HG03159 (cell line): ENCODE results near the gene RBKS.
"Not testable (repeated sequence)": the region's sequence is repeated elsewhere in the genome, so short reads cannot be mapped to it uniquely, and the experiment has no call there.

Experiments
- ATAC-seq: cut with Tn5 transposase; IDR thresholded peaks from one replicate; pipeline ENCODE4 v1.9.1; 2021; ENCODE audit warnings: mild to moderate bottlenecking, moderate library complexity; ENCODE audit not compliant: unreplicated experiment

RBKS gene

DNA sequence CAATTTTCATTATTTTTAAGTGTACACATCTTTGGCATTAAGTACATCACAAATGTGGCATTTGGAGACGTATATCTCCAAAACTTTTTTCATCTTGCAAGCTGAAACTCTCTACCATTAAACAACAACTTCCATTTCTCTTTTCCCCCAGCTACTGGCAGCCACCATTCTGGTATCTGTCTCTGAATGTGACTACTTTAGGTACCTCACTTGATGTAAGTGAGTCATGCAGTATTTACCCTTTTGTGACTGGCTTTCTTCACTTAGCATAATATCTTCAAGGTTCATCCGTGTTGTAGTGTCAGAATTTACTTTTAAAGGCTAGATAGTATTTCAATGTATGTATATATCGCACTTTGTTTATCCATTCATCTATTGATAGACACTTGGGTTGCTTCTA is 17.4 kb upstream of the RBKS start:
- no peak for ATAC-seq

DNA sequence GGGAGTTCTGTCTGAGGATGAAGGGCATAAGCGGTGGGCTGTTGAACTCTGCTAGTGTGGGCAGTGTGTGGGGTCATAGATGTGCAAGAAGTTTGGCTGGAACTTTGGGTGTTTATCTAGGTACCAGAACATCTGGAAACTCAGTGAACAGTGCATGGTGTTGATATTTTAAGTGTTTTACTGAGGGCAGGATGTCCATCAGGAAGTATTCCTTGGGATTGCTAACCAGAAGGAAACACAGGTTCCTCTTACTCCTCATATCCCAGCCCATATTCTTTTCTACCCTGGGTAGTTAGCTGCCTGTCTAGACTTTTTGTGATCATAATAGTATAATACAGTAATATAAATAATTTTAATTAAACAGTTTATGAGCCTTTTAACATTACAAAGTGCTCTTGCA is 15.9 kb upstream of the RBKS start:
- no peak for ATAC-seq

DNA sequence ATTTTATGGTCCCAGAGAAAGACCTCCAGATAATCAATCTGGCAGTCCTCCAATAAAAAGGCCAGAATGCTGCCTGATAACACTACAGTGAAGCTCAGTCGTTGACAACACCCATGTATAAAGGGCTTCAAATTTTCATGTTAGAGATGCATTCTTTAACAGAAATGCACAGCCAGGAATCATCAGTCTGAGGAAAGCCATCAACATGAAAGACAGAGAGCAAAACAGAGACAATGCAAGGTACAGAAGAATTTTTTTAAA is 14.1 kb upstream of the RBKS start:
- no peak for ATAC-seq

DNA sequence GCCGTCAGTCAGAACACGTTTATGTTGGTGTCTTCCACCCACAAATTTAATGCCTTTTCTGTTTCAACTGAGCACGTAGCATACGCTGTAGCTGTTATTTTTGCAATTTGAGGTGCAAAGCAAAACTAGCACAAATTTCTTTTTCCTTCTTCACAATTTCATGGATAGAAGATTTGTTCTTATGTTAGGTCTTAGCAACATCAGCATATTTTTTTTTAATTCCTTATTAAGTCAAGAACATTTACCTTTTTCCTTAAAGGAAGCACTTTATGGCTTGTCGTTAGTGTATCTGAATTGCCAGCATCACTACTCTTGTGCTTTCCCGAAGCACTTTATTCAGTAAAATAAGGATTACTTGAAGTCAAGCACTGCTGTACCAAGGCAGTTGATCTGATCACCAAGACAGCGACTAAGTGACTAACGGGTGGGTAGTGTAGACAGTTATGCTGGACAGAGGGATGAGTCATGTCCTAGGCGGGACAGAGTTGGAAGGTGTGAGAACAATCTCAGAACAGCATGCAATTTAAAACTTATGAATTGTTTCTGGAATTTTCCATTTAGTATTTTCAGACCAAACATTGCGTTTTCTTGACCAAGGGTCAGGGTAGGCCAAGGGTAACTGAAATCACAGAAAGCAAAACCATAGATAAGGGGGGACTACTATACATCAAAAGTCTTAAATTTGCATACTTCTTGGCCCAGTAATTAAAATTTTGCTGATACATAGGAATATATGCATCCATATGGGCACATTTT is 13.6 kb upstream of the RBKS start:
- no peak for ATAC-seq

DNA sequence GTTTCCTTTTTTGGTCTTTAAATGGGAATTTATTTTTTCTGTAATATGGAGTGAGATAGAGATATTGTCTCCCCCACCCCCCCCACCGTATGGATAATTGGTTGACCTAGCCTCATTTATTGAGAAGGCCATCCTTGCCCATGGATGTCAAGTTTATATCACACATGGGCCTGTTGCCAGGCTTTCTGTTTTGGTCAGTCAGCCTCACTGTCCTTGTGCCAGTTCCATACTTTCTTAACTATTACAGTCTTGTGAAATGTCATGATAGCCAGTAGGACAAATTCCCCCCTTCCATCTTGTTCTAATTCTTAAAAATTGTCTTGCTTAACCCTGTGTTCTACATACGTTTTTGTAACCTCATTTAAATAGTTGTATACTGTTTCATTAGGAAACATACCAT is 12.8 kb upstream of the RBKS start:
- no peak for ATAC-seq

DNA sequence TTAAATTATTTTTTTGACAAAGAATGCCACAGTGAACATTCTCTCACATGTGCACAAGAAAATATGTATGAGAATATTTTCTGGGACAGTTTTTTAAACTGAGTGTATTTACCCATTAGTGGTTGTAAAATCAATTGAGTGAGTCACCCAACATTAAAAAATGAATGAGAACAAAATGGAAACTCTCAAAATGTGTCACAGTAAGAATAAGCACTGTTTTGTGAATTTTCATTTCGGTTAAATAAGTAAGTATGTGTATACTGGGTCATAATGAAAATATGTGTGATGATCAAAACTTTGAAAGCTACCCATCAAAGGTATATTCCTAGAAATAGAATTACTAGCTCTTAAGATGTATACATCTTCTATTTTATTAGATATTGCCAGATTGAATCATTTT is 11.9 kb upstream of the RBKS start:
- no peak for ATAC-seq

DNA sequence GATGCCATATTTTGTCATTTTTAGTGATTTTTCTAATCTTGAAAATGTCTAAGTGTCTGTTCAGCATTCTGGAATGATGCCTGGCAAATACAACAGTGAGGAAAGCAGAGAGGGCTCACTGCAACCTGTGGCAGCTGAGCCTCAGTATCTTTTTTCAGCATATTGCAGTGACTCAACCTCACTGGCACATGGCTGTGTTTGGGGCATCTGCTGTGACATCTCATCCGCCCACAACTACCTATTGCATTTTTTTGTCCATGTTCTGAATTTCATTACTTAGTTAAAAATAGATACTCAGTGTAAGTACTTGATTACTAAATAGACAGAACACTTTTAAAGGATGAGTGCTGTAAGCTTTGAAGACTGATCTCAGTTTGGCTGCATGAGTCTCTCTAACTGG is 11.0 kb upstream of the RBKS start:
- ATAC-seq, result no peak

DNA sequence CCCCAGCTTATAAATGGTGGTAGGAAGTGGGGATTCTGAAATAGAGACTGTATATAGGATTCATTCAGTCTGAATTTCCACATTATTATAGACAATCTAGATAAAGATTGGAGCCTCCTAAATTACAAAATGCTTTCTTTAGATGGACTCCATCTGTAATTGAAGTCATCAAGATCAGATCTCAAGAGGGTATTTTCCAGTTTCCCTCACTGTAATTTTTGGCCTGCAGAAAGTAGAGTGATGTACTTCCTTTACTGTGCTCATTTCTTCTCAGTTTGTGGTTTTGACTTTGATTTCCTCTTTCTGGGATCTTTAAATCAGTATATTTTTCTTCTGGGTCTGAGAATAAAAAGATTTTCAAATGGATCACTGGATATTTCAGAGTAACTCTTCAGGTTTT is 7.5 kb upstream of the RBKS start:
- ATAC-seq, result no peak

DNA sequence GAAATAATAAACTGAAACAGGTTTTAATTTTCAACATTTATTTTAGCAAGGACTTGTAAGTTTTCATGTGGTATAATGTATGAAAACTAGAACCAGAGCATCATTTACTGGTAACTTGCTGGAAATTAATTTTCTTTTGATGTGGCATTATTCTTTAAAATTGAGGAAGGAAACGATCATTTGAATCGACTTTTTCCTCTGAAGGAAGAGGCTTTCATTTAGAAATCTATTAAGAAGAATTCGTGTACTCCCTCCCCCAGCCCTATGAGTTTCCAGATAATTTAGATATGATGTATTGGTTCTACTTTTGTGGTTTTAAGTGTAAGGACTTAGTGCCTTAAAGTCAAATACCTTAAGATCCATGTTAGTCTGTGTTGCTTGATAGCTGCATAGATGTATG is 2.8 kb upstream of the RBKS start:
- ATAC-seq, result no peak

DNA sequence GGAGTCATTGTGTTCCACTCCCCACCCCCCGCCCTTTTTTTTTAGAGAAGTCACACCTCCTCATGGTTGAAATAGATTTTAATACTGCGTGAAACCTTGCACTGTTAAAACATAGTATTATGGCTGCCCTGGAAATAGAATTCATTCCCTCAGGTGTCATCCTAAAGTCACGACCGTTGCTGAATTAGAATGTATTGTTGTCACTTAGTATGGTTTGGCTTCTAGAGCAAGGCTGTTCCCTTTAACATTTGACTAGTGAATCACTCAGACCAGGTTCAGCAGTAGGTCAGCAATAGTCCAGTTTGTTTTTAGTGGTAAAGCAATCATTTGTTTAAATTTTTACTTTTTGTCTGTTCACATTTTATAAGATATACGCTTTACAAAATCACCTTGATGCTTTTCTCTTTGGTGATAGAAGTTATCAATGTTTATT is 1.5 kb upstream of the RBKS start:
- no peak for ATAC-seq

DNA sequence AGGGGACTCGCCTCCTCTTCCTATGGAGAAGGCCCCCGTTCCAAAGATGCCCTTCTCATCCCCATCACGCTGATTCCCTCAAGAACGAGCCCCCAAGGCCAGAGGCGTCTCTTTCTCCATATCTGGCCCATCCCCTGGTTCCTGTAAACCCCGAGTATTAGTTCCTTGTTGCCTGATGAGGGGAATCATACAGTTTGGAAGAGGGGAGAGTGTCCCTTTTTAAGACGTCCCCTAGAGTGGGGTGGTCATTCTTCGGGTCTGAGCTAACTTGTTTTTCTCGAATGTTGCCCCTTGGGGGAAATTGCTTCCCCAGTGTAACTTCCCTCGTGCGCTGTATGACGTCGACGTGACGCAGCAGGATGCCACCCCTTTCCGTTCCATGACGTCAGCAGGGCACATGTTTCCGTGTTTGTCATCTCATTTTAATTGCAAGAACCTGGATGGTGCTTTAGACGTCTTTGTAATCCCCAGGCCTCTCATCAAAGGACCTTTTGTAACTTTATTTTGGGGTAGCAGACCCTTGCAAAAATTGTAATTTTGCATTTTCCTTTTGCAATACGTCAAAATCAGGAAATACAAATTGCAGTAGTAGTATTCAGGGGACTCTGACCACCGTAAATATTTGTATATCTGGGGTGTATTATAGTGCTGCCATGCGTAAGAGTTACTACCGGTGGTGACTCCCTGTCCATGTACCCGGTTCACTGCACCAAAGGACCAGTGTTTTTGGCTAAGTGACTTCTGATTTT is 911 bp upstream of the RBKS start:
- peak; percentile 11 for ATAC-seq

DNA sequence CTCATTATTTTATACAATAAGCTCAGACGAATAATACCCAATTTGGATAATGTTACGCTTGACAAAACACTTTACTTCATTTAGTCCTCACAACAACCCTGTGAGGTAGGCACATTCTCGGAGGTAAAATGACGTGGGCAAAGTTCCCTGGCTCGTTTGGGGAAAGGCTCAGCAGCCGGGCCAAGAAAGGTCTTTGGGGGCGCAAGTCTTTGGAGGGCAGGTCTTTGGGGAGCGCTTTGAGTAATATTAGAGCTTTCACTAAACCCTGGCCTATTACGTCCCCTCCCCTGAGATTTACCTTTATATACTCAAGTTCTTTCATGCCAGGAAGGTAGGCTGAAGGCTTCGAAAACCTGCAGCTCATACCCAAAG is 427 bp downstream of the RBKS start:
- no peak for ATAC-seq

DNA sequence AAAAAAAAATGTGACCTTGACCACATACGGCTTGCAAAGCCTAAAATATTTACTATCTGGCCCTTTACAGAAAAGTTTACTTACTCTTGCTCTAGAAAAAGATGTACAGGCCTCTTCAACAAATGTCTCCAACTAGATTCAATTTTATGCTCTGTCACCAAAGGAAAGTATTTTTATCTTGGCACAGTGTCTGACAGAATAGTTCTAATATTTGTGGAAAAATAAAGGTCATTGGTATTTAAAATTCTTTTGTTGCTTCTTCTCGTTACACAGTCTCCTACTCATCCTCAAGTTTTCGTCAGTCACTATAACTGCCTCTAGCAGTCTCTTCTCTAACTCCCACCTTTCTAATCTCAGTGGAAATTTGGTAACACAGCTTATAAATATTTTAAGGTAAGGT is 1.4 kb downstream of the RBKS start:
- no peak for ATAC-seq

DNA sequence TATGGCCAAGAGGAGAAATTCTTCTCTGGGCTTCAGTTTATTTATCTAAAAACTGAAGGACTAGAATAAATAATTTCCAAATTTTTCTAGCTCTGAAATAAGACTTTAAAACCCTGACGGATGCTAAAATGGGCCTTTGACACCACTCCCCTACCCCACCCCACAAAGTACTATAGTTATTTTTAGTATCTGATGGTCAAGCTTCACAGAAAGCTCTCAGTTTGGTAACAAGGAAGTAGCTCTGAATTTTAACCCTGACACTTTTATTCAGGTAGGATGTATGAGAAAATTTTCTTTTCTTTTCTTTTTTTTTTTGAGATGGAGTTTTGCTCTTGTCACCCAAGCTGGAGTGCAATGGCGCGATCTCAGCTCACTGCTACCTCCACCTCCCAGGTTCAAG is 2.4 kb downstream of the RBKS start:
- ATAC-seq, result no peak

DNA sequence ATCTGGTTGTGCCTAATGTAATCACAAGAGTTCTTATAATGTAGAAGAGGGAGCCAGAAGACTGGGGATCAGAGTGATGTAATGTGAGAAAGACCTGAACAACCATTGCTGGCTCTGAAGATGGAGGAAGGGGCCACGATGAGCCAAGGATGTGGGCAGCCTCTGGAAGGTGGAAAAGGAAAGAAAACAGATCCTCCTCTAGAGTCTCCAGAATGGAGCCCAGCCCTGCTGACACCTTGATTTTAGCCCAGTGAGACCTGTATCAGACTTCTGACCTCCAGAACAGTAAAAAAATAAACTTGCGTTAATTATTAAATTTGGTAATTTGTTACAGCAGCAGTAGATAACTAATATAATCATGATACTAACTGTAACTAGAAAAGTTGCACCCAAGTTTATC is 3.1 kb downstream of the RBKS start:
- no peak for ATAC-seq

DNA sequence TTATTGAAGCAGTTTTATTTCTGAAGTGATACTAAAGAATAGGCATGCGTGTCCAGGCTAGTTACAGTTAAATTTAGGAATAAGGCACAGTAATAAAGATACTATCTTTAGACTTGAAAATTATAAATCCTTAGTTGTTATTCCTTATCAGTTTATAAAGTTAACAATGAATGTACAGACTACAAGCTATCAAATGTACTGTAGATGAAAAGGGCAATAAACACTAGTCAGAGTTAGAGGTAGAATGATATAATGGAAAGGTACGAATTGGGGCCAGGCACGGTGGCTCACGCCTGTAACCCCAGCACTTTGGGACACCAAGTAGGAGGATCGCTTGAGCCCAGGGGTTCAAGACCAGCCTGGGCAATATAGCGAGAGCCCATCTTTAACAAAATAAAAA is 3.9 kb downstream of the RBKS start:
- no peak for ATAC-seq

DNA sequence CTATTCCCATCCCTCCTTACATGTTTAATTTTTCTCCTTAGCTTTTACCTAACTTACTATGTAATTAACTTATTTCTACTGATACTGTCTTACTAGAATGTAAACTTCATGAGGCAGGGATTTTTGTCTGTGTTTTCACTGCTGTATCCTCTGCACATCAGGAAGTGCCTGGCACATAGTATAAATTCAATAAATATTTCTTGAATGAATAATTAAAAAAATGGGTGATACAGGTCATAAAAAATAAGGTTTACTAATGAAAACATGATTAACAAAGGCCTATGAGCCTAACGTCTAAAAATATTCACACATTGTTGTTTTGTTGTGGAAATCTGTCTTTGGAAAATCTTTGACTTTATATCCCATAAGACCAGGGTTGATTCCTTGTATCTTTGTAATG is 4.5 kb downstream of the RBKS start:
- no peak for ATAC-seq

DNA sequence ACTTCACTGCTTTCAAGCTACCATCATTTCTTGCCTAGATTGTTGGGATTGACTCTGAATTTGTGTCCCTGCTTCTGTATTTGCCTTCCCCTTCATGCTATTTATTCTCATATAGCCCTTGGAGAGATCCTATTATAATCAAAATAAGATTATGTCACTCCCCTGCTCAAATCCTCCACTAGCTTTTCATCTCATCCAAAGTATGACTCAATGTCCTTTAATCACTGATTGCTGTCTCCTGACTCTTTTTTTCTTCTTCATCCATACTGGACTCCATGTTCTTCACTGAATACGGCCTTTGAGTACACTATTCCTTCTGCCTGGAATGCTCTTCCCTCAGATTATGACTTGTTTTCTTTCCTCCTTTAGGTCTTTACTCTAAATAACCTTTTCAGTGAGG is 5.0 kb downstream of the RBKS start:
- ATAC-seq, result no peak

DNA sequence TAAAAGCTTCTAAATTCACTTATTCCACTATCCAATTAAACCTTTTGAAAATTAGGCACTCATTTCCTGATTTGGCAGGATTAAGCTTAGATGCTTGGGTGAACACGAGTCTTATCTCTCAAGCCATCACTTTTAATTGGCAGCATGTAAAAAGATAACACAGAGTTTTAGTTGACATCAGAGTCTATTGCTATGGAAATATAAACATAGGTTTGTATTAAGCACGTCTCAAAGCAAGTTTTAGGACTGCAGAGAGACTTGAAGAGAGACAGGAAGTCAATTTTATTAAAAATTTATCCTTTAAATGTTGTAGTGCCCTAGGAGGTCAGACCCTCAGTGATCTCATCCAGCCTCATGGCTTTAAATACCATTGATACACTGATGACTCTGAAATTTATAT is 5.6 kb downstream of the RBKS start:
- ATAC-seq, result no peak

DNA sequence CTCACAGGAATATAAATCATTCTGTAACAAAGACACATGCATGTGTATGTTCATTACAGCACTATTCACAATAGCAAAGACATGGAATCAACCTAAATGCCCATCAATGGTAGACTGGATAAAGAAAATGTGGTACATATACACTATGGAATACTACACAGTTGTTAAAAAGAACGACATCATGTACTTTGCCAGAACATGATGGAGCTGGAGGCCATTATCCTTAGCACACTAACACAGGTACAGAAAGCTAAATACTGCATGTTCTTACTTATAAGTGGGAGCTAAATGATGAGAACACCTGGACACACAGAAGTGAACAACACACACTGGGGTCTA is 7.6 kb downstream of the RBKS start:
- ATAC-seq, result not testable (repeated sequence)

DNA sequence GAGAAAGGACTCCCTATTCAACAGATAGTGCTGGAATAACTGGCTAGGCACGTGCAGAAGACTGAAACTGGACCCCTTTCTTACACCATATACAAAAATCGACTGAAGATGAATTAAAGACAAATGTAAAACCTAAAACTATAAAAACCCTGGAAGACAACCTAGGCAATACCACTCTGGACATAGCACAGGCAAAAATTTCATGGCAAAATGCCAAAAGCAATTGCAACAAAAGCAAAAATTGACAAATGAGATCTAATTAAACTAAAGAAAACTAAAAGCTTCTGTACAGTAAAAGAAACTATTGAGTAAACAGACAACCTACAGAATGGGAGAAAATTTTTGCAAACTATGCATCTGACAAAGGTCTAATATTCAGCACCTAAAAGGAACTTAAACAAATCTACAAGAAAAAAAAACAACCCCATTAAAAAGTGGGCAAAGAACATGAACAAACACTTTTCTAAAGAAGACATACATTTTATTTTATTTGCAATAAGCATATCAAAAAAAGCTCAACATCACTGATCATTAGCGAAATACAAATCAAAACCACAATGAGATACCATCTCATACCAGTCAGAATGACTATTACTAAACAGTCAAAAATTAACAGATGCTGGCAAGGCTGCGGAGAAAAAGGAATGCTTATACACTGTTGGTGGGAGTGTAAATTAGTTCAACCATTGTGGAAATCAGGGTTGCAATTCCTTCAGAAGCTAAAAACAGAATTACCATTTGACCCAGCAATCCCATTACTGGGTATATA is 8.2 kb downstream of the RBKS start:
- ATAC-seq, result not testable (repeated sequence)

DNA sequence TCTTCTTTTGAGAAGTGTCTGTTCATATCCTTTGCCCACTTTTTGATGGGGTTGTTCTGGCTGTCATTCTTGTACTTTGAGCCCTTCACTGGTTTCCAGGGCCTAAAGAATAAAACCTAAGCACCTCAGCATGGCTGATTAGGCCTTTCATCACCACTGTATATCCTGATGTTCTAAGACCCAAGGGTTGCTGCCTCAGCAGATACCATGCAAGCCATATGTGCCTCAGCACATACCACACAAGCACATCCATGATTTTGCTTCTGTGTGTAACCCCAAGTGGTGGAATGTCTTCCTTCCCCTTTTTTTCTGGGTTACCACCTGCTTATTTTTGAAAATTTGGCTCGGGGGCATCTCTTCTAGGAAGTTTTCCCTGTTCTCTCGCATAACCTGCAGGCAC is 11.4 kb downstream of the RBKS start:
- ATAC-seq, result no peak
